Measurements from ENCODE around the gene ZFPM1. TPM values are rescaled to one million over a fixed set of nuclear protein-coding genes. Genes with fewer than 3 reads are reported as not detected.

ZFPM1 gene
- total and polyA plus RNA-seq, 2 experiments from 2014 or later, result 0.53 to 2.2 TPM

DNA sequence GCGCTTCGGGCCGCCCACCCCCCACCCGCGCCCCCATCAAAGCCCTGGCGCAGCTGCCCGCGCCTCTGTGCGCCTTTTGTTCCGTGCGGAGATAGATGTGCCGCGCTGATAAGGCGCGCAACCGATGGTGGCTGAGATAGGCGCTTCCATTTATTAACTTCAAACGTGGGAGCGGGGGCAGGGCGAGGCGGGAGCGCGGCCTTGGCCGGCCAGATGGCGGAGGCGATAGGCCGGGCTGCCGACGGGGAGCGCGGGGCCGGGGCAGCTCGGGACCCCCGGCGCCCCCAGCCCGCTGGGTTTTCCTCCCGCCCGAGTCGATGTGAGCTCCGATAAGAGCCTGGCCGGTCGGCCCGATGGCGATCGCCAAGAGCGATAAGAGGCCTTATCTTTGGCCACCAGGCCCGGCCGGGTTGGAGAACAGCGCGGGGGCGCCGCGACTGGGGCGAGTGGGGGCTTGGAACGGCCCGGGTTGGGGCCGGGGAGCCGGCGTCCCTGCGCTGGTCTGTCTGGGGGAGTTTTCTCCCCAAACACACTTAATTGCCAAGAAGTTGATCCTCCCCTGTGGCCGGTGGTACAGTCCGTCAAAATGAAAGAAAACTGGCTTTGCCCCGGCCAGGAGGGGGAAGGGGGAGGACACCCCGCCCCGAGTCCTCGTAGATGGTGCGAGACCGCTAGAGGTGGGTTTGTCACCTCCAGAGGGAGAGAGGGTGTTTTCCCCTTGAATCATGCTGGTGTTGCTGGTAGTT lies 2.7 kb downstream of the ZFPM1 start:
- Mint-ChIP-seq H3K27me3 (ENCODE audit: insufficient read depth, low read depth, poor library complexity) (peaks cover 49% of the 10 kb centered on the region), H3K36me3 (ENCODE audit: low read depth) (no peaks in the 10 kb centered on the region), H3K4me1 (peaks cover 16% of the 10 kb centered on the region; the same call in 2 of the 3 replicates), H3K27ac (no peak overlapping the region), H3K9me3 (peaks cover 3% of the 10 kb centered on the region; the same call in 1 of the 3 replicates), H3K4me3 (peak overlapping the region; percentile 73)
- H3K79me2 ChIP-seq (replicated peaks; ENCODE audit: insufficient read depth), result no peaks in the 10 kb centered on the region
- H2AFZ ChIP-seq, result peak overlapping the region; percentile 89
- H3K36me3 ChIP-seq (ENCODE audit: insufficient read depth), result no peaks in the 10 kb centered on the region
- H4K20me1 ChIP-seq (replicated peaks; ENCODE audit: insufficient read depth), result no peaks in the 10 kb centered on the region; the same call in 1 of the 2 replicates
- peak; percentile 8 for ATAC-seq
- peaks cover 61% of the 10 kb centered on the region for H3K27me3 ChIP-seq (ENCODE audit: insufficient read depth)
- peak overlapping the region; percentile 88 for H3K4me2 ChIP-seq
- TF ChIP-seq, protein P1, sequence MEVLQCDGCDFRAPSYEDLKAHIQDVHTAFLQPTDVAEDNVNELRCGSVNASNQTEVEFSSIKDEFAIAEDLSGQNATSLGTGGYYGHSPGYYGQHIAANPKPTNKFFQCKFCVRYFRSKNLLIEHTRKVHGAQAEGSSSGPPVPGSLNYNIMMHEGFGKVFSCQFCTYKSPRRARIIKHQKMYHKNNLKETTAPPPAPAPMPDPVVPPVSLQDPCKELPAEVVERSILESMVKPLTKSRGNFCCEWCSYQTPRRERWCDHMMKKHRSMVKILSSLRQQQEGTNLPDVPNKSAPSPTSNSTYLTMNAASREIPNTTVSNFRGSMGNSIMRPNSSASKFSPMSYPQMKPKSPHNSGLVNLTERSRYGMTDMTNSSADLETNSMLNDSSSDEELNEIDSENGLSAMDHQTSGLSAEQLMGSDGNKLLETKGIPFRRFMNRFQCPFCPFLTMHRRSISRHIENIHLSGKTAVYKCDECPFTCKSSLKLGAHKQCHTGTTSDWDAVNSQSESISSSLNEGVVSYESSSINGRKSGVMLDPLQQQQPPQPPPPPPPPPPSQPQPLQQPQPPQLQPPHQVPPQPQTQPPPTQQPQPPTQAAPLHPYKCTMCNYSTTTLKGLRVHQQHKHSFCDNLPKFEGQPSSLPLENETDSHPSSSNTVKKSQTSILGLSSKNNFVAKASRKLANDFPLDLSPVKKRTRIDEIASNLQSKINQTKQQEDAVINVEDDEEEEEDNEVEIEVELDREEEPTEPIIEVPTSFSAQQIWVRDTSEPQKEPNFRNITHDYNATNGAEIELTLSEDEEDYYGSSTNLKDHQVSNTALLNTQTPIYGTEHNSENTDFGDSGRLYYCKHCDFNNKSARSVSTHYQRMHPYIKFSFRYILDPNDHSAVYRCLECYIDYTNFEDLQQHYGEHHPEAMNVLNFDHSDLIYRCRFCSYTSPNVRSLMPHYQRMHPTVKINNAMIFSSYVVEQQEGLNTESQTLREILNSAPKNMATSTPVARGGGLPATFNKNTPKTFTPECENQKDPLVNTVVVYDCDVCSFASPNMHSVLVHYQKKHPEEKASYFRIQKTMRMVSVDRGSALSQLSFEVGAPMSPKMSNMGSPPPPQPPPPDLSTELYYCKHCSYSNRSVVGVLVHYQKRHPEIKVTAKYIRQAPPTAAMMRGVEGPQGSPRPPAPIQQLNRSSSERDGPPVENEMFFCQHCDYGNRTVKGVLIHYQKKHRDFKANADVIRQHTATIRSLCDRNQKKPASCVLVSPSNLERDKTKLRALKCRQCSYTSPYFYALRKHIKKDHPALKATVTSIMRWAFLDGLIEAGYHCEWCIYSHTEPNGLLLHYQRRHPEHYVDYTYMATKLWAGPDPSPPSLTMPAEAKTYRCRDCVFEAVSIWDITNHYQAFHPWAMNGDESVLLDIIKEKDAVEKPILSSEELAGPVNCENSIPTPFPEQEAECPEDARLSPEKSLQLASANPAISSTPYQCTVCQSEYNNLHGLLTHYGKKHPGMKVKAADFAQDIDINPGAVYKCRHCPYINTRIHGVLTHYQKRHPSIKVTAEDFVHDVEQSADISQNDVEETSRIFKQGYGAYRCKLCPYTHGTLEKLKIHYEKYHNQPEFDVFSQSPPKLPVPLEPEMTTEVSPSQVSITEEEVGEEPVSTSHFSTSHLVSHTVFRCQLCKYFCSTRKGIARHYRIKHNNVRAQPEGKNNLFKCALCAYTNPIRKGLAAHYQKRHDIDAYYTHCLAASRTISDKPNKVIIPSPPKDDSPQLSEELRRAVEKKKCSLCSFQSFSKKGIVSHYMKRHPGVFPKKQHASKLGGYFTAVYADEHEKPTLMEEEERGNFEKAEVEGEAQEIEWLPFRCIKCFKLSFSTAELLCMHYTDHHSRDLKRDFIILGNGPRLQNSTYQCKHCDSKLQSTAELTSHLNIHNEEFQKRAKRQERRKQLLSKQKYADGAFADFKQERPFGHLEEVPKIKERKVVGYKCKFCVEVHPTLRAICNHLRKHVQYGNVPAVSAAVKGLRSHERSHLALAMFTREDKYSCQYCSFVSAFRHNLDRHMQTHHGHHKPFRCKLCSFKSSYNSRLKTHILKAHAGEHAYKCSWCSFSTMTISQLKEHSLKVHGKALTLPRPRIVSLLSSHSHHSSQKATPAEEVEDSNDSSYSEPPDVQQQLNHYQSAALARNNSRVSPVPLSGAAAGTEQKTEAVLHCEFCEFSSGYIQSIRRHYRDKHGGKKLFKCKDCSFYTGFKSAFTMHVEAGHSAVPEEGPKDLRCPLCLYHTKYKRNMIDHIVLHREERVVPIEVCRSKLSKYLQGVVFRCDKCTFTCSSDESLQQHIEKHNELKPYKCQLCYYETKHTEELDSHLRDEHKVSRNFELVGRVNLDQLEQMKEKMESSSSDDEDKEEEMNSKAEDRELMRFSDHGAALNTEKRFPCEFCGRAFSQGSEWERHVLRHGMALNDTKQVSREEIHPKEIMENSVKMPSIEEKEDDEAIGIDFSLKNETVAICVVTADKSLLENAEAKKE (CRISPR knock-in tag; IDR thresholded peaks at IDR 0.05), result no peak
- TF ChIP-seq, protein P2, sequence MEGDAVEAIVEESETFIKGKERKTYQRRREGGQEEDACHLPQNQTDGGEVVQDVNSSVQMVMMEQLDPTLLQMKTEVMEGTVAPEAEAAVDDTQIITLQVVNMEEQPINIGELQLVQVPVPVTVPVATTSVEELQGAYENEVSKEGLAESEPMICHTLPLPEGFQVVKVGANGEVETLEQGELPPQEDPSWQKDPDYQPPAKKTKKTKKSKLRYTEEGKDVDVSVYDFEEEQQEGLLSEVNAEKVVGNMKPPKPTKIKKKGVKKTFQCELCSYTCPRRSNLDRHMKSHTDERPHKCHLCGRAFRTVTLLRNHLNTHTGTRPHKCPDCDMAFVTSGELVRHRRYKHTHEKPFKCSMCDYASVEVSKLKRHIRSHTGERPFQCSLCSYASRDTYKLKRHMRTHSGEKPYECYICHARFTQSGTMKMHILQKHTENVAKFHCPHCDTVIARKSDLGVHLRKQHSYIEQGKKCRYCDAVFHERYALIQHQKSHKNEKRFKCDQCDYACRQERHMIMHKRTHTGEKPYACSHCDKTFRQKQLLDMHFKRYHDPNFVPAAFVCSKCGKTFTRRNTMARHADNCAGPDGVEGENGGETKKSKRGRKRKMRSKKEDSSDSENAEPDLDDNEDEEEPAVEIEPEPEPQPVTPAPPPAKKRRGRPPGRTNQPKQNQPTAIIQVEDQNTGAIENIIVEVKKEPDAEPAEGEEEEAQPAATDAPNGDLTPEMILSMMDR (conservative IDR thresholded peaks at IDR 0.05; ENCODE audit: low read depth in 2 of 2), result 0 out of 4 replicates have a peak, but pooled peaks of 1 of the 2 experiments have one; percentile 0
- peak overlapping the region; percentile 72 for H3K4me3 ChIP-seq
- 0 out of 2 replicates have a peak, but pooled peaks cover 3% of the 10 kb centered on the region for H3F3A ChIP-seq (replicated peaks; ENCODE audit: low read depth)
- no peaks in the 10 kb centered on the region for H3K9me2 ChIP-seq (ENCODE audit: insufficient read depth)
- peak; percentile 66 for DNase-seq (ENCODE audit: low spot score)
- H3K27ac ChIP-seq (ENCODE audit: low read depth), result no peak overlapping the region
- H3K4me1 ChIP-seq (ENCODE audit: insufficient read depth), result peaks cover 9% of the 10 kb centered on the region

All from GM23338 (cell line).